Panc1 (cell line): ENCODE results near the gene CBS. TPM values are rescaled to one million over a fixed set of nuclear protein-coding genes. Genes with fewer than 3 reads are reported as not detected.
"Not testable (repeated sequence)": the region's sequence is repeated elsewhere in the genome, so short reads cannot be mapped to it uniquely, and the experiment has no call there.

Experiments
- ATAC-seq: fragments of 200-7000 bp; cut with Tn5 transposase; 2 replicates; pipeline ENCODE4 v1.9.1; 2020; ENCODE audit warnings: mild to moderate bottlenecking, moderate library complexity
- BruUV-seq: library from RNA; stranded (reverse); fragments of 400-500 nt; replicated peaks from 2 replicates; lab custom pipeline; 2021; lab: Mats Ljungman, UMichigan
- CTCF ChIA-PET: fragments of 300-600 bp; sonication (Branson Sonifier 250); formaldehyde crosslinking; loops from one replicate; lab custom pipeline; 2022; ENCODE audit warnings: antibody characterized with exemption; lab: Charles Lee
- POLR2A ChIA-PET: fragments of 300-600 bp; sonication (Branson Sonifier 250); formaldehyde crosslinking; loops from one replicate; lab custom pipeline; 2022; ENCODE audit warnings: antibody characterized with exemption; lab: Charles Lee
- DNase-seq: peaks from one replicate; pipeline ENCODE4 v3.0.0-alpha.2; 2010; ENCODE audit warnings: low read depth, low spot score
- H3K27ac ChIP-seq: 2 replicates; pipeline ENCODE4 v1.5.1; 2011; ENCODE audit warnings: mild to moderate bottlenecking, low read length, inconsistent platforms
- H3K27me3 ChIP-seq: fragments of 200-500 bp; sonication (Bioruptor generic); 2 replicates; pipeline ENCODE4 v1.6.0; 2014; ENCODE audit warnings: low read length, inconsistent platforms; ENCODE audit not compliant: control insufficient read depth, insufficient read depth
- H3K36me3 ChIP-seq: fragments of 200-500 bp; sonication (Bioruptor generic); 2 replicates; pipeline ENCODE4 v1.5.1; 2014; ENCODE audit warnings: inconsistent platforms, mild to moderate bottlenecking, low read length, moderate library complexity; ENCODE audit not compliant: control insufficient read depth, insufficient read depth
- H3K4me1 ChIP-seq: 2 replicates; pipeline ENCODE4 v1.5.1; 2011; ENCODE audit warnings: inconsistent platforms, mild to moderate bottlenecking, low read length, moderate library complexity; ENCODE audit not compliant: control insufficient read depth, insufficient read depth
- H3K4me3 ChIP-seq, 2 experiments: 2 replicates each; pipeline ENCODE4 v1.5.1; 2011 to 2012; ENCODE audit warnings: low read depth in 2 of 2, low read length in 2 of 2, mild to moderate bottlenecking in 2 of 2, inconsistent platforms in 1 of 2, moderate library complexity in 1 of 2
- H3K9me3 ChIP-seq: fragments of 200-500 bp; sonication (Bioruptor generic); 2 replicates; pipeline ENCODE4 v1.5.1; 2014; ENCODE audit warnings: low read depth, mild to moderate bottlenecking, inconsistent platforms, low read length, moderate library complexity; ENCODE audit not compliant: control insufficient read depth, insufficient read depth
- in situ Hi-C: cut with HindIII; loops from 2 replicates; pipeline ENCODE4 v1.10.0; 2016; ENCODE audit warnings: low sequenced_read_pairs, low pct_unique_long_range_greater_than_20kb
- intact Hi-C: fragments of 100-400 bp; cut with micrococcal nuclease; formaldehyde crosslinking; loops from one replicate; pipeline ENCODE4 v1.10.0; 2022; ENCODE audit not compliant: unreplicated experiment
- total RNA-seq: library from RNA; stranded (reverse); gene quantifications from one replicate; pipeline ENCODE4 v1.2.1, GENCODE V29; 2021; ENCODE audit not compliant: unreplicated experiment

Gene CBS
- total RNA-seq, 1 experiment from 2014 or later = 62.5 TPM

GRCh38 chr21:43106965-43107793 is 31.5 kb upstream of the CBS start, which contains the start of gene U2AF1:
U2AF1 (minus strand) TSS chr21:43107570; CDS start chr21:43107494, 76 bp downstream.
- ATAC-seq = peak; percentile 99
- CTCF ChIA-PET, POLR2A ChIA-PET, H3K27ac ChIP-seq, intact Hi-C loops, H3K4me1 ChIP-seq, H3K36me3 ChIP-seq, H3K27me3 ChIP-seq, in situ Hi-C loops, H3K9me3 ChIP-seq, DNase-seq: not testable (repeated sequence)
- BruUV-seq = TSS peak; percentile 91
- H3K4me3 ChIP-seq = peak within 1 kb of the TSS; percentile 45 to 52

- DNase-seq, H3K4me1 ChIP-seq, BruUV-seq, in situ Hi-C loops, POLR2A ChIA-PET, H3K9me3 ChIP-seq, H3K27ac ChIP-seq, ATAC-seq, H3K27me3 ChIP-seq, CTCF ChIA-PET, intact Hi-C loops, H3K4me3 ChIP-seq, H3K36me3 ChIP-seq: not testable (repeated sequence)
Observed at GRCh38 chr21:43104642-43105041, 29.0 kb upstream of the CBS start.

- BruUV-seq, H3K4me1 ChIP-seq, H3K36me3 ChIP-seq, ATAC-seq, CTCF ChIA-PET, in situ Hi-C loops, H3K9me3 ChIP-seq, H3K4me3 ChIP-seq, H3K27ac ChIP-seq, H3K27me3 ChIP-seq, DNase-seq, intact Hi-C loops, POLR2A ChIA-PET: not testable (repeated sequence)
Observed at GRCh38 chr21:43102281-43102680, 26.6 kb upstream of the CBS start.

GRCh38 chr21:43101676-43102075 is 26.0 kb upstream of the CBS start:
- in situ Hi-C loops, H3K36me3 ChIP-seq, H3K27ac ChIP-seq, ATAC-seq, intact Hi-C loops, H3K27me3 ChIP-seq, H3K4me3 ChIP-seq, BruUV-seq, H3K9me3 ChIP-seq, H3K4me1 ChIP-seq, POLR2A ChIA-PET, CTCF ChIA-PET, DNase-seq: not testable (repeated sequence)

- H3K4me3 ChIP-seq, BruUV-seq, POLR2A ChIA-PET, H3K9me3 ChIP-seq, H3K27me3 ChIP-seq, H3K4me1 ChIP-seq, in situ Hi-C loops, intact Hi-C loops, DNase-seq, CTCF ChIA-PET, H3K27ac ChIP-seq, ATAC-seq, H3K36me3 ChIP-seq: not testable (repeated sequence)
Observed at GRCh38 chr21:43101000-43101399, 25.4 kb upstream of the CBS start.

- CTCF ChIA-PET, BruUV-seq: not testable (repeated sequence)
- peak; percentile 75; the same call in 1 of the 2 replicates for ATAC-seq
Observed at GRCh38 chr21:43091979-43092614, 16.5 kb upstream of the CBS start.

GRCh38 chr21:43090947-43091346 is 15.3 kb upstream of the CBS start:
- BruUV-seq, ATAC-seq, intact Hi-C loops, H3K4me1 ChIP-seq, H3K9me3 ChIP-seq, DNase-seq, H3K27ac ChIP-seq, CTCF ChIA-PET, POLR2A ChIA-PET, in situ Hi-C loops, H3K4me3 ChIP-seq, H3K27me3 ChIP-seq, H3K36me3 ChIP-seq: not testable (repeated sequence)

More at GRCh38 chr21:43091979-43092614, 16.5 kb upstream of the CBS start:
- POLR2A ChIA-PET, H3K9me3 ChIP-seq, intact Hi-C loops, H3K27me3 ChIP-seq, H3K4me1 ChIP-seq, DNase-seq, H3K27ac ChIP-seq, H3K4me3 ChIP-seq, in situ Hi-C loops, H3K36me3 ChIP-seq: not testable (repeated sequence)
